ENCODE data around the gene MLF1. TPM values are rescaled to one million over a fixed set of nuclear protein-coding genes. Genes with fewer than 3 reads are reported as not detected.
A peak's percentile ranks its signal among the peaks of the same experiment; 100 is the strongest.

Gene MLF1
- total RNA-seq, 1 donor from 2014 or later: 10.3 TPM

DNA sequence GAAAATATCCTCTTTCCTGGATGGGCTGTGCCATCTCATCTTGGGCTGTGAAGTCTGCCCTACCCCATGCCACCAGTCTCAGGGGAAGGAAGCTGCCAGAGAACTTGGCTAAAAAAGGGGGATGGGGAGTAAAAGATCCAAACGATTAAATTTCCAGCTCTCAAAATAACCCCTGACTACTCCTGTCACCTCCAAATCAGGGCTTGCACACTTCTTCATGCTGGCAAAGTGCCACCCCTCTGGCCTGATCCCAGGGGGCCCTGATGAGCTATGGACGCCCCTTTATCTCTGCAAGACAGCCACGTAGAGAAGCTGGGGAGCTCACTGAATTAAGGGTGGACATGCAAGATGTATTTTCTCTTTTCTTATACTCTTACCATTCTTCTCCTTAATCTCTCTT, 1.2 kb upstream of the MLF1 start:
- H3K9me3 Mint-ChIP-seq: peaks cover 5% of the 10 kb centered on the region
- no peaks in the 10 kb centered on the region for H3K36me3 Mint-ChIP-seq
- TF ChIP-seq, protein P1, sequence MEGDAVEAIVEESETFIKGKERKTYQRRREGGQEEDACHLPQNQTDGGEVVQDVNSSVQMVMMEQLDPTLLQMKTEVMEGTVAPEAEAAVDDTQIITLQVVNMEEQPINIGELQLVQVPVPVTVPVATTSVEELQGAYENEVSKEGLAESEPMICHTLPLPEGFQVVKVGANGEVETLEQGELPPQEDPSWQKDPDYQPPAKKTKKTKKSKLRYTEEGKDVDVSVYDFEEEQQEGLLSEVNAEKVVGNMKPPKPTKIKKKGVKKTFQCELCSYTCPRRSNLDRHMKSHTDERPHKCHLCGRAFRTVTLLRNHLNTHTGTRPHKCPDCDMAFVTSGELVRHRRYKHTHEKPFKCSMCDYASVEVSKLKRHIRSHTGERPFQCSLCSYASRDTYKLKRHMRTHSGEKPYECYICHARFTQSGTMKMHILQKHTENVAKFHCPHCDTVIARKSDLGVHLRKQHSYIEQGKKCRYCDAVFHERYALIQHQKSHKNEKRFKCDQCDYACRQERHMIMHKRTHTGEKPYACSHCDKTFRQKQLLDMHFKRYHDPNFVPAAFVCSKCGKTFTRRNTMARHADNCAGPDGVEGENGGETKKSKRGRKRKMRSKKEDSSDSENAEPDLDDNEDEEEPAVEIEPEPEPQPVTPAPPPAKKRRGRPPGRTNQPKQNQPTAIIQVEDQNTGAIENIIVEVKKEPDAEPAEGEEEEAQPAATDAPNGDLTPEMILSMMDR (IDR thresholded peaks at IDR 0.05; ENCODE audit: unreplicated experiment): no peak
- no peak for DNase-seq (ENCODE audit: low spot score in 2 of 2, unreplicated experiment in 2 of 2)
- peaks cover 43% of the 10 kb centered on the region for H3K27me3 Mint-ChIP-seq (ENCODE audit: low read depth)
- no peak overlapping the region for H3K4me3 Mint-ChIP-seq
- H3K4me1 Mint-ChIP-seq: peaks cover 12% of the 10 kb centered on the region
- peak overlapping the region; percentile 99 for H3K27ac Mint-ChIP-seq

DNA sequence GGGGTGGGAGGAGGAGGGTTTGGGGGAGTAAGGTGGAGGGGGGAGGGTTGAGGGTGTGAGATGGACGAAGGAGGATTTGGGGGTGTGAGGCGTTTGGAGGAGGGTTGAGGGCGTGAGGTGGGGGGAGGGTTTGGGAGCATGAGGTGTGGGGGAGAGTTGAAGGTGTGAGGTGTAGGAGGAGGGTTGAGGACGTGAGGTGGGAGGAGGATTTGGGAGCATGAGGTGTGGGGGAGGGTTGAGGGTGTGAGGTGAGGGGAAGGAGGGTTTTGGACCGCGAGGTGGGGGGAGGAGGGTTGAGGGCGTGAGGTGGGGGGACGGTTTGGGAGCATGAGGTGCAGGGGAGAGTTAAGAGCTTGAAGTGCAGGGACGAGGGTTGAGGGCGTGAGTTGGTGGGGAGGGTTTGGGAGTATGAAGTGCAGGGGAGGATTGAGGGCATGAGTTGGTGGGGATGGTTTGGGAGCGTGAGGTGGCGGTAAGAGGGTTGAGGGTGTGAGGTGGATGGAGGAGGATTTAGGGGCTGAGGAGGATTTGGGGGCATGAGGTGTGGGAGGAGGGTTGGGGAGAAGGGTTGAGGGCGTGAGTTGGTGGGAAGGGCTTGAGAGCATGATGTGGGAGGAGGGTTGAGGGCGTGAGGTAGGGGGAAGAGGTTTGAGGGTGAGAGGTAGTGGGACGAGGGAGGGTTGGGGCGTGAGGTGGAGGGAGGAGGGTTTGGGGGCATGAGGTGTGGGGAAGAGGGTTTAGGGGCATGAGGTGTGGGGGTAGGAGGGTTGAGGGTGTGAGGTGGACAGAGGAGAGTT, 1.2 kb downstream of the MLF1 start:
- Mint-ChIP-seq H3K4me3 (no peak overlapping the region), H3K4me1 (peaks cover 12% of the 10 kb centered on the region), H3K27me3 (ENCODE audit: low read depth) (peaks cover 37% of the 10 kb centered on the region), H3K9me3 (no peaks in the 10 kb centered on the region), H3K36me3 (no peaks in the 10 kb centered on the region), H3K27ac (no peak overlapping the region)
- TF ChIP-seq, protein P1 (IDR thresholded peaks at IDR 0.05; ENCODE audit: unreplicated experiment): no peak
- no peak for DNase-seq (ENCODE audit: low spot score in 2 of 2, unreplicated experiment in 2 of 2)

DNA sequence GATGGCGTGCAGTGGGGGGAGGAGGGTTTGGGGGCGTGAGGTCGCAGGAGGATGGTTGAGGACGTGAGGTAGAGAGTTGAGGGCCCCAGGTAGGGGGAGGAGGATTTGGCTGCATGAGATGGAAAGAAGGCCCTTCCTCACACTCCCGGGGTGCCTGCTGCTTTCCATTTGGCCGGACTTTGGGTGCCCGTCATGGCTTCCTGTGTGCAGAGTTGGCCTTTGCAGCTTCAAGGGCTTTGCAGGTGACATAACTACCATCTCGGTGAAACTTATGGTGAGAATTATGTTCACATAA, 1.7 kb downstream of the MLF1 start:
- Mint-ChIP-seq H3K4me3 (no peak overlapping the region), H3K4me1 (peaks cover 12% of the 10 kb centered on the region), H3K36me3 (no peaks in the 10 kb centered on the region), H3K27ac (no peak overlapping the region), H3K27me3 (ENCODE audit: low read depth) (peaks cover 32% of the 10 kb centered on the region), H3K9me3 (no peaks in the 10 kb centered on the region)
- TF ChIP-seq, protein P1 (IDR thresholded peaks at IDR 0.05; ENCODE audit: unreplicated experiment): no peak
- no peak for DNase-seq (ENCODE audit: low spot score in 2 of 2, unreplicated experiment in 2 of 2)

DNA sequence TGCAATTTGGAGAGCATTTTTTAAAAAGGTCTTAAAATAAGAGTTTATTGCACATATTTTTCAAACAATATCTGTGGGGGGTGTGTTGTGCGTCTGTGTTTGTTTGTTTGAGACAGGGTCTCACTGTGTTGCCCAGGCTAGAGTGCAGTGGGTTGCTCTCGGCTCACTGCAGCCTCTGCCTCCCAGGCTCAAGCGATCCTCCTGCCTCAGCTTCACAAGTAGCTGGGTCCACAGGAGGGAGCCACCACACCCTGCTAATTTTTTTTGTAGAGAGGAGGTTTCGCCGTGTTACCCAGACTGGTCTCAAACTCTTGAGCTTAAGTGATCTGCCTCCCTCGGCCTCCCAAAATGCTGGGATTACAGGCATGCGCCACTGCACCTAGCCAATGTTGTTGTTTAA, 2.7 kb downstream of the MLF1 start:
- H3K36me3 Mint-ChIP-seq: no peaks in the 10 kb centered on the region
- no peak overlapping the region for H3K4me3 Mint-ChIP-seq
- H3K27ac Mint-ChIP-seq: no peak overlapping the region
- TF ChIP-seq, protein P1 (IDR thresholded peaks at IDR 0.05; ENCODE audit: unreplicated experiment): no peak
- H3K9me3 Mint-ChIP-seq: no peaks in the 10 kb centered on the region
- H3K4me1 Mint-ChIP-seq: peaks cover 12% of the 10 kb centered on the region
- peaks cover 22% of the 10 kb centered on the region for H3K27me3 Mint-ChIP-seq (ENCODE audit: low read depth)
- no peak for DNase-seq (ENCODE audit: low spot score in 2 of 2, unreplicated experiment in 2 of 2)

DNA sequence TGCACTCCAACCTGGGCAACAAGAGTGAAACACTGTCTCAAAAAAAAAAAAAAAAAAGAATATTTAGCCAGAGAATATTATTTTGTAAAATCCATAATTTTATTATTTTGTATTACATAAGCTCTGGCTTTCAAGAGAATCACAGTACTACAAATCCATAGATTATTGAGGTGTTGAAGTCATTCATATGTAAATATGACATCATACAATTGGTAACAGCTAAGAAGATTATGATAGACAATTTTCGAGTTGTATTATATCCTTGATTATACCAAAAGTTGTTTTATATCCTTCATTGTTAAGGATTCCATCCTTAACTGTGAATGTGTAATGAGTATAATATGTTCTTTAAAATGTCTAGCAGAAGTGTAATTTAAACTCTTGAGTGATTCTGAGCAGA, 3.7 kb downstream of the MLF1 start:
- no peaks in the 10 kb centered on the region for H3K9me3 Mint-ChIP-seq
- DNase-seq (ENCODE audit: low spot score in 2 of 2, unreplicated experiment in 2 of 2): no peak
- TF ChIP-seq, protein P1 (IDR thresholded peaks at IDR 0.05; ENCODE audit: unreplicated experiment): no peak
- peaks cover 12% of the 10 kb centered on the region for H3K4me1 Mint-ChIP-seq
- peaks cover 15% of the 10 kb centered on the region for H3K27me3 Mint-ChIP-seq (ENCODE audit: low read depth)
- H3K36me3 Mint-ChIP-seq: no peaks in the 10 kb centered on the region
- no peak overlapping the region for H3K4me3 Mint-ChIP-seq
- H3K27ac Mint-ChIP-seq: no peak overlapping the region
